G401.6 (cell line): ENCODE results near the gene PLEKHA7.
A peak's percentile ranks its signal among the peaks of the same experiment; 100 is the strongest.

Experiments
- FAIRE-seq: peaks from 2 replicates; lab custom pipeline; 2012; peaks lifted over from hg19 to GRCh38; lab: Jason Lieb, UNC

PLEKHA7 gene

GRCh38 chr11:16771350-16772140 is 242.7 kb downstream of the PLEKHA7 start:
- no peak for FAIRE-seq

GRCh38 chr11:16770016-16770415 is 244.2 kb downstream of the PLEKHA7 start:
- FAIRE-seq, result no peak

GRCh38 chr11:16769386-16769785 is 244.8 kb downstream of the PLEKHA7 start:
- no peak for FAIRE-seq

- no peak for FAIRE-seq
Measured at GRCh38 chr11:16767957-16768356, 246.3 kb downstream of the PLEKHA7 start.

- no peak for FAIRE-seq
Measured at GRCh38 chr11:16767137-16767536, 247.1 kb downstream of the PLEKHA7 start.

GRCh38 chr11:16764888-16765287 is 249.3 kb downstream of the PLEKHA7 start:
- no peak for FAIRE-seq

GRCh38 chr11:16763746-16764145 is 250.5 kb downstream of the PLEKHA7 start:
- FAIRE-seq, result no peak

- no peak for FAIRE-seq
Measured at GRCh38 chr11:16759857-16760508, 254.2 kb downstream of the PLEKHA7 start.

- FAIRE-seq, result no peak
Measured at GRCh38 chr11:16758382-16759024, 255.7 kb downstream of the PLEKHA7 start.

- no peak for FAIRE-seq
Measured at GRCh38 chr11:16750417-16750816, 263.8 kb downstream of the PLEKHA7 start.

- FAIRE-seq, result no peak
Measured at GRCh38 chr11:16749666-16750065, 264.5 kb downstream of the PLEKHA7 start.

- FAIRE-seq, result peak; percentile 13
Measured at GRCh38 chr11:16749092-16749491, 265.1 kb downstream of the PLEKHA7 start.

- no peak for FAIRE-seq
Measured at GRCh38 chr11:16745950-16746605, 268.1 kb downstream of the PLEKHA7 start.

- FAIRE-seq, result no peak
Measured at GRCh38 chr11:16744128-16744725, 270.0 kb downstream of the PLEKHA7 start.

- FAIRE-seq, result peak; percentile 31
Measured at GRCh38 chr11:16743478-16743877, 270.7 kb downstream of the PLEKHA7 start.

GRCh38 chr11:16741473-16741872 is 272.7 kb downstream of the PLEKHA7 start:
- FAIRE-seq, result no peak

GRCh38 chr11:16738947-16739815 is 275.0 kb downstream of the PLEKHA7 start:
- FAIRE-seq, result no peak

GRCh38 chr11:16738193-16738946 is 275.8 kb downstream of the PLEKHA7 start, which contains the start of gene C11orf58:
Gene C11orf58 (plus strand): TSS chr11:16738647. CDS start chr11:16738779, 132 bp downstream.
- peak; percentile 94 for FAIRE-seq

- no peak for FAIRE-seq
Measured at GRCh38 chr11:16737818-16738192, 276.4 kb downstream of the PLEKHA7 start.
